SIG-M5 (cell line): Measurements from ENCODE around the gene MBNL1.

Experiments used
- DNase-seq: peaks from one replicate; lab custom pipeline; 2025; lab: John Stamatoyannopoulos, UW

Gene MBNL1

GRCh38 chr3:152298393-152299248, 29.9 kb downstream of the MBNL1 start:
- peak; percentile 81 for DNase-seq

GRCh38 chr3:152299249-152299976, 30.7 kb downstream of the MBNL1 start:
- DNase-seq = no peak

GRCh38 chr3:152300029-152300731, 31.5 kb downstream of the MBNL1 start:
- no peak for DNase-seq

GRCh38 chr3:152301745-152302181, 33.0 kb downstream of the MBNL1 start:
- peak; percentile 77 for DNase-seq

GRCh38 chr3:152302521-152303021, 33.8 kb downstream of the MBNL1 start:
- peak; percentile 70 for DNase-seq

- DNase-seq = no peak
These were observed 35.4 kb downstream of the MBNL1 start for GRCh38 chr3:152304160-152304559.

GRCh38 chr3:152305075-152305474, 36.3 kb downstream of the MBNL1 start:
- no peak for DNase-seq

GRCh38 chr3:152307829-152308474, 39.2 kb downstream of the MBNL1 start:
- DNase-seq = no peak

- no peak for DNase-seq
These were observed 39.7 kb downstream of the MBNL1 start for GRCh38 chr3:152308475-152308844.

GRCh38 chr3:152309031-152309430, 40.3 kb downstream of the MBNL1 start:
- DNase-seq = no peak

GRCh38 chr3:152309535-152310307, 41.0 kb downstream of the MBNL1 start:
- DNase-seq = no peak

- no peak for DNase-seq
These were observed 44.7 kb downstream of the MBNL1 start for GRCh38 chr3:152313430-152313829.

- DNase-seq = no peak
These were observed 45.2 kb downstream of the MBNL1 start for GRCh38 chr3:152313914-152314313.

GRCh38 chr3:152314677-152315353, 46.1 kb downstream of the MBNL1 start:
- DNase-seq = no peak

- no peak for DNase-seq
These were observed 46.9 kb downstream of the MBNL1 start for GRCh38 chr3:152315623-152316022.

- no peak for DNase-seq
These were observed 47.6 kb downstream of the MBNL1 start for GRCh38 chr3:152316318-152316717.

- no peak for DNase-seq
These were observed 48.5 kb downstream of the MBNL1 start for GRCh38 chr3:152317184-152317583.

- DNase-seq = no peak
These were observed 49.2 kb downstream of the MBNL1 start for GRCh38 chr3:152317956-152318355.

GRCh38 chr3:152318512-152318911, 49.8 kb downstream of the MBNL1 start:
- no peak for DNase-seq

- no peak for DNase-seq
These were observed 50.5 kb downstream of the MBNL1 start for GRCh38 chr3:152319256-152319655.
